SK-N-MC (cell line): ENCODE results near the gene ZNF621.

Experiments used
- DNase-seq: peaks from one replicate; pipeline ENCODE4 v3.0.0-alpha.2; 2011; ENCODE audit warnings: low read depth, low spot score
- H3K27ac ChIP-seq: fragments of 200-600 bp; sonication (generic); 2 replicates; pipeline ENCODE4 v1.5.1; 2016; ENCODE audit warnings: mixed run types
- H3K36me3 ChIP-seq: fragments of 200-600 bp; sonication (generic); 2 replicates; pipeline ENCODE4 v1.6.1; 2017; ENCODE audit warnings: antibody characterized with exemption, low read length, mixed read lengths; ENCODE audit not compliant: insufficient read depth
- H3K4me3 ChIP-seq: fragments of 200-600 bp; sonication (generic); 2 replicates; pipeline ENCODE4 v1.5.1; 2016
- H3K9ac ChIP-seq: fragments of 200-600 bp; sonication (generic); 2 replicates; pipeline ENCODE4 v1.8.0; 2017; ENCODE audit warnings: mixed run types, mixed read lengths; ENCODE audit not compliant: insufficient read length
- H3K9me3 ChIP-seq: fragments of 200-600 bp; sonication (generic); 2 replicates; pipeline ENCODE4 v1.6.1; 2017; ENCODE audit warnings: low read depth, mild to moderate bottlenecking, antibody characterized with exemption, low read length, moderate library complexity, mixed read lengths
- EZH2 ChIP-seq: fragments of 200-600 bp; sonication (generic); IDR thresholded peaks from one replicate; pipeline ENCODE4 v1.6.1; 2017; ENCODE audit warnings: antibody characterized with exemption
- FOXP2 ChIP-seq: optimal IDR thresholded peaks from 2 replicates; pipeline ENCODE3; 2011; ENCODE audit warnings: mild to moderate bottlenecking, moderate library complexity; ENCODE audit not compliant: insufficient read depth; ENCODE audit errors: extremely low read length, control extremely low read depth
- POLR2AphosphoS5 ChIP-seq: IDR thresholded peaks from 2 replicates; pipeline ENCODE4 v1.6.1; 2012; ENCODE audit warnings: mild to moderate bottlenecking, low read depth, low read length, borderline replicate concordance

ZNF621 gene

GRCh38 chr3:40502034-40502433 is 22.7 kb upstream of the ZNF621 start:
- no peaks in the 10 kb centered on the region for H3K36me3 ChIP-seq
- no peak overlapping the region for H3K9ac ChIP-seq
- DNase-seq = no peak
- TF ChIP-seq FOXP2 = no peak
- H3K27ac ChIP-seq = no peak overlapping the region
- no peaks in the 10 kb centered on the region for H3K9me3 ChIP-seq
- H3K4me3 ChIP-seq = no peak overlapping the region

- TF ChIP-seq FOXP2 (no peak), EZH2 (no peak), POLR2AphosphoS5 (no peak)
- peaks cover 4% of the 10 kb centered on the region; the same call in 1 of the 2 replicates for H3K36me3 ChIP-seq
- no peak for DNase-seq
- no peak overlapping the region for H3K9ac ChIP-seq
- H3K4me3 ChIP-seq = peak overlapping the region; percentile 76; the same call in 1 of the 2 replicates
- H3K9me3 ChIP-seq = no peaks in the 10 kb centered on the region
- no peak overlapping the region for H3K27ac ChIP-seq
These were observed 19.9 kb upstream of the ZNF621 start for GRCh38 chr3:40504636-40505430.

GRCh38 chr3:40505599-40506462 is 18.9 kb upstream of the ZNF621 start, which contains the start of gene ZNF620:
TSS of gene ZNF620 (plus strand) at chr3:40506039. CDS start at chr3:40506353, 314 bp downstream.
- peak; percentile 22 for DNase-seq
- Histone ChIP-seq H3K9me3 (no peaks in the 10 kb centered on the region), H3K9ac (peak within 1 kb of the TSS; percentile 64), H3K4me3 (peak within 1 kb of the TSS; percentile 76), H3K36me3 (peaks cover 4% of the 10 kb centered on the region; the same call in 1 of the 2 replicates), H3K27ac (no peak within 1 kb of the TSS)
- TF ChIP-seq POLR2AphosphoS5 = peak; percentile 77
- TF ChIP-seq FOXP2 = no peak
- TF ChIP-seq EZH2 = no peak

GRCh38 chr3:40511031-40511718 is 13.6 kb upstream of the ZNF621 start:
- no peak overlapping the region for H3K27ac ChIP-seq
- H3K9ac ChIP-seq = no peak overlapping the region
- no peak overlapping the region for H3K4me3 ChIP-seq
- H3K36me3 ChIP-seq = peaks cover 12% of the 10 kb centered on the region; the same call in 1 of the 2 replicates
- no peak for DNase-seq
- H3K9me3 ChIP-seq = no peaks in the 10 kb centered on the region
- no peak for TF ChIP-seq FOXP2
- TF ChIP-seq EZH2 = no peak
- TF ChIP-seq POLR2AphosphoS5 = no peak

- Histone ChIP-seq H3K27ac (no peak overlapping the region), H3K9ac (no peak overlapping the region), H3K9me3 (no peaks in the 10 kb centered on the region), H3K36me3 (peaks cover 8% of the 10 kb centered on the region; the same call in 1 of the 2 replicates), H3K4me3 (no peak overlapping the region)
- DNase-seq = no peak
- TF ChIP-seq EZH2 (no peak), POLR2AphosphoS5 (no peak), FOXP2 (no peak)
These were observed 8.6 kb upstream of the ZNF621 start for GRCh38 chr3:40516201-40516600.

- Histone ChIP-seq H3K4me3 (no peak overlapping the region), H3K36me3 (peaks cover 7% of the 10 kb centered on the region; the same call in 1 of the 2 replicates), H3K27ac (no peak overlapping the region), H3K9me3 (no peaks in the 10 kb centered on the region), H3K9ac (no peak overlapping the region)
- DNase-seq = no peak
- TF ChIP-seq FOXP2 = no peak
- no peak for TF ChIP-seq POLR2AphosphoS5
- no peak for TF ChIP-seq EZH2
These were observed 6.7 kb upstream of the ZNF621 start for GRCh38 chr3:40518067-40518466.

DNA sequence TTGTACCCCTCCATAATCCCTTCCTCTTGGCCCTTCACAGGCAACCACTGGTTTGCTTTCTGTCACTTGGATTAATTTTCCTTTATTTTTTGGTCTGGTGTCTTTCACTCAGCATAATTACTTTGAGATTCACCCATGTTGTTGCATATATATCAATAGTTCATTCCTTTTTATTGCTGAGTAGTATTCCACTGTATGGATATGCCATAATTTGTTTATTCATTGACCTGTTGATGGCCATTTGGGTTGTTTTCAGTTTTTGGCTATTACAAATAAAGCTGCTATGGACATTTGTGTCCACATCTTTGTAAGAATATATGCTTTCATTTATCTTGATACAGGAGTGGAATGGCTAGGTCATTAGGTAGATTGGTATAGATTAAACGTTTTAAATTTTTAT is 5.9 kb upstream of the ZNF621 start:
- no peak overlapping the region for H3K27ac ChIP-seq
- no peaks in the 10 kb centered on the region for H3K9me3 ChIP-seq
- no peak overlapping the region for H3K9ac ChIP-seq
- no peak for DNase-seq
- no peak for TF ChIP-seq POLR2AphosphoS5
- no peak for TF ChIP-seq EZH2
- TF ChIP-seq FOXP2 = no peak
- peaks cover 7% of the 10 kb centered on the region; the same call in 1 of the 2 replicates for H3K36me3 ChIP-seq
- no peak overlapping the region for H3K4me3 ChIP-seq

- Histone ChIP-seq H3K9me3 (no peaks in the 10 kb centered on the region), H3K36me3 (peaks cover 2% of the 10 kb centered on the region; the same call in 1 of the 2 replicates), H3K4me3 (no peak overlapping the region), H3K27ac (no peak overlapping the region), H3K9ac (no peak overlapping the region)
- no peak for DNase-seq
- TF ChIP-seq POLR2AphosphoS5 (no peak), EZH2 (no peak), FOXP2 (no peak)
These were observed 3.5 kb upstream of the ZNF621 start for GRCh38 chr3:40521254-40521653.
